Right ventricle myocardium superior (tissue), 1 donor: ENCODE data around the gene GPC6. TPM values are rescaled to one million over a fixed set of nuclear protein-coding genes. Genes with fewer than 3 reads are reported as not detected.

Source experiments
- ATAC-seq: fragments of 200-7000 bp; cut with Tn5 transposase; one replicate; pipeline ENCODE4 v1.9.1; 2020; ENCODE audit warnings: mild to moderate bottlenecking; ENCODE audit not compliant: poor library complexity
- DNase-seq: peaks from one replicate; pipeline ENCODE4 v3.0.0-alpha.2; 2020
- intact Hi-C: fragments of 100-400 bp; cut with DNase I; formaldehyde crosslinking; loops from one replicate; pipeline ENCODE4 v1.11.2; 2022
- total RNA-seq: library from RNA; stranded (reverse); fragmentation: NEBNext Ultra II Directional; extraction: Animal tissue kit (Norgen Biotek cat#: 25700); gene quantifications from one replicate; pipeline ENCODE4 v1.2.1, GENCODE V29; 2021
- donor health status: DM: no; HTN: yes; CAD: no; lungs with severe emphysema.

Gene GPC6
- total RNA-seq, 1 donor from 2014 or later: 3.3 TPM

- intact Hi-C loops: no loop called here
- ATAC-seq: no peak
- no peak for DNase-seq
These were observed 36.2 kb downstream of the GPC6 start for GRCh38 chr13:93262729-93263345.

GRCh38 chr13:93264876-93265275, 38.3 kb downstream of the GPC6 start:
- ATAC-seq (no peak), DNase-seq (no peak)
- intact Hi-C loops: no loop called here

GRCh38 chr13:93265800-93266199, 39.2 kb downstream of the GPC6 start:
- no peak for DNase-seq
- no peak for ATAC-seq
- intact Hi-C loops: no loop called here

GRCh38 chr13:93266681-93267080, 40.1 kb downstream of the GPC6 start:
- no peak for ATAC-seq
- DNase-seq: no peak
- intact Hi-C loops: no loop called here

GRCh38 chr13:93268327-93269028, 41.9 kb downstream of the GPC6 start:
- intact Hi-C loops: no loop called here
- no peak for DNase-seq
- no peak for ATAC-seq

GRCh38 chr13:93270769-93271742, 44.4 kb downstream of the GPC6 start:
- DNase-seq: no peak
- ATAC-seq: no peak
- intact Hi-C loops: no loop called here

GRCh38 chr13:93279982-93280381, 53.4 kb downstream of the GPC6 start:
- no peak for ATAC-seq
- intact Hi-C loops: no loop called here
- no peak for DNase-seq

- ATAC-seq (no peak), DNase-seq (no peak)
- intact Hi-C loops: no loop called here
These were observed 54.1 kb downstream of the GPC6 start for GRCh38 chr13:93280688-93281087.

- DNase-seq (no peak), ATAC-seq (no peak)
- intact Hi-C loops: no loop called here
These were observed 56.6 kb downstream of the GPC6 start for GRCh38 chr13:93283255-93283654.

GRCh38 chr13:93284064-93284463, 57.5 kb downstream of the GPC6 start:
- intact Hi-C loops: no loop called here
- no peak for DNase-seq
- ATAC-seq: no peak

- DNase-seq: no peak
- ATAC-seq: no peak
- intact Hi-C loops: no loop called here
These were observed 59.4 kb downstream of the GPC6 start for GRCh38 chr13:93286047-93286446.

- intact Hi-C loops: no loop called here
- ATAC-seq: no peak
These were observed 62.4 kb downstream of the GPC6 start for GRCh38 chr13:93289053-93289452.

GRCh38 chr13:93289842-93290241, 63.2 kb downstream of the GPC6 start:
- ATAC-seq (no peak), DNase-seq (no peak)
- intact Hi-C loops: no loop called here

More at GRCh38 chr13:93289053-93289452, 62.4 kb downstream of the GPC6 start:
- DNase-seq: no peak

- no peak for DNase-seq
- intact Hi-C loops: no loop called here
- ATAC-seq: no peak
These were observed 63.9 kb downstream of the GPC6 start for GRCh38 chr13:93290503-93290902.

- no peak for DNase-seq
These were observed 65.8 kb downstream of the GPC6 start for GRCh38 chr13:93292366-93292765.

GRCh38 chr13:93293710-93294109, 67.1 kb downstream of the GPC6 start:
- no peak for ATAC-seq
- no peak for DNase-seq
- intact Hi-C loops: no loop called here

More at GRCh38 chr13:93292366-93292765, 65.8 kb downstream of the GPC6 start:
- no peak for ATAC-seq
- intact Hi-C loops: no loop called here

GRCh38 chr13:93296584-93296983, 70.0 kb downstream of the GPC6 start:
- ATAC-seq (no peak), DNase-seq (no peak)
- intact Hi-C loops: no loop called here

- intact Hi-C loops: no loop called here
- no peak for ATAC-seq
- no peak for DNase-seq
These were observed 72.1 kb downstream of the GPC6 start for GRCh38 chr13:93298713-93299112.

- no peak for DNase-seq
- no peak for ATAC-seq
- intact Hi-C loops: no loop called here
These were observed 77.5 kb downstream of the GPC6 start for GRCh38 chr13:93304134-93304533.
